Activated T-helper 1 cell treated with anti-CD3 and anti-CD28 coated beads, Interleukin-2, amount 50 U/mL, for 16 hours (primary cell): ENCODE data around the gene ME2.
"Not testable (repeated sequence)": the region's sequence is repeated elsewhere in the genome, so short reads cannot be mapped to it uniquely, and the experiment has no call there.

Experiments used
- DNase-seq, 2 donors: peaks; one replicate each; pipeline ENCODE4 v3.0.0-alpha.2; 2020; ENCODE audit warnings: low read depth in 1 of 2, low spot score in 1 of 2

ME2 gene

GRCh38 chr18:50878345-50879301, at the start of gene ME2:
TSS of gene ME2 (plus strand) at chr18:50879118. CDS start at chr18:50895821, 16,703 bp downstream.
- DNase-seq: peak; percentile 80 to 85

DNA sequence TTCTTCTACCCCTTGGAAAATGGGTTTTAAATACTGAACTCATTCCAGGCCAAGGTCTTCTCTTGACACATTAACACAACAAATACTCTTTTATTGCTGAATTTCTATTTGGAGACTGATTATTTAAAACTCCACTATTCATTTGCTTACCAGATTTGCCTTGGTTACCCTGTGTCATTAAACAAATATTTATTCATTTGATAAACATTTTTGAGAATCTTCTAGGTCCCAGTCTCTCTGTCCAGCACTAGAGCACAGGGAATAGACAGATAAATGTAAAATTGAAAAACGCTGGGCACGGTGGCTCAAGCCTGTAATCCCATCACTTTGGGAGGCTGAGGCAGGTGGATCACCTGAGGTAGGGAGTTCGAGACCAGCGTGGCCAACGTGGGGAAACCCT, 49.3 kb upstream of the ME2 start:
- DNase-seq: no peak

- no peak for DNase-seq
These were observed 48.4 kb upstream of the ME2 start for GRCh38 chr18:50830544-50830943.

- no peak for DNase-seq
These were observed 46.2 kb upstream of the ME2 start for GRCh38 chr18:50832754-50833153.

- DNase-seq: not testable (repeated sequence)
These were observed 45.4 kb upstream of the ME2 start for GRCh38 chr18:50833496-50833895.

- no peak for DNase-seq
These were observed 42.4 kb upstream of the ME2 start for GRCh38 chr18:50836521-50836957.

- DNase-seq: no peak
These were observed 39.6 kb upstream of the ME2 start for GRCh38 chr18:50839341-50839740.

DNA sequence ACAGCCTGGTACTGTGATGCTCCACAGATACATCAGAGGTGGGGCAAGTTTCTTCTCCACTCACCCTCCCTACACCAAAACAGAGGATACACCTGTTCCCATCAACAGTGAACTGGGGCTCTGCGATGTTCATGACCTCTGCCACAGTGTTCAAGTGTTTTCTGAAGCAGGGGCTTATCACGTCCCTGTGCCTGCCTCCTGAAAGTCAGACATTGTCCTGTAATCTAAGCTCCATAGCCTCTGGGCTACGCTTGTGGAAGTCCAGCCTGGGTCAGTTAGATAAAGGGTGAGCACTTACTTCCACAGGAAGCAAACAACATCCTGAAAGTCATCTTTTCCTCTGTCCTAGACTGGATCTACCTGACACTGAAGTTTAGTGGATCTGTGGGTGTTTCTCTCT, 38.9 kb upstream of the ME2 start:
- DNase-seq: no peak

DNA sequence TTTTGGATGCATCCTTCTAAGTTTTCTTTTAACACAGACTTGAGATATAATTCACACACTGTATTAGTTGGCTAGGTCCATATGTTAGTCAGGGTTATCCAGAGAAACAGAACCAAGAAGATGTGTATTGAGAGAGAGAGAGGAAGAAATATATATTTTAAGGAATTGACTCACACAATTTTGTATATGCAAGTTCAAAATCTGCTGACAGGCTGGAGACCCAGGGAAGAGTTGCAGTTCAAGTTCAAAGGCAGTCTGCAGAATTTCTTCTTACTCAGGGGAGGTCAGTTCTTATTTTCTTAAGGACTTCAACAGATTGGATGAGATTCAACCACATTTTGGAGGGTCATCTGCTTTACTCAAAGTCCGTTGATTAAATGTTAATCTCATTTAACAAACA, 36.1 kb upstream of the ME2 start:
- DNase-seq: no peak

- DNase-seq: no peak
These were observed 34.4 kb upstream of the ME2 start for GRCh38 chr18:50844554-50844953.

DNA sequence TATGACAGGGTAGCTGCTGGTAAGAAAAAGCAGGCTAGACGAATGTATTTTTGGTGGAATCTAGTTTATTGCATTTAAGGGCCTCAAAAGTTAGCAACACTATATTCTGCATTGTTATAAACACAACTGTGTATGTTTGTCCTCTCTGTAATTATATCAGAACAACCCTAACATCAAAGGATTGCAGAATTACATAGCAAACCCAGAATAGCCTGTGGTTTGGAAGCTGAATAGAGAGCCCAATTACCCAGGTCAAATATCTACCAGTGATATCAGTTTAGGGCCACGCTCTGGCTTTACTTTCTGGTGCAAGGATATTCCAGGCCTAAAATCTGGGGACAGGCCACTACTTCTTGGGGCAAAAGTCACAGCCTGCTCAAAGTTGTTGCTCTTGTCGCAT, 34.0 kb upstream of the ME2 start:
- no peak for DNase-seq

GRCh38 chr18:50847192-50847591, 31.7 kb upstream of the ME2 start:
- DNase-seq: no peak

GRCh38 chr18:50848061-50848551, 30.8 kb upstream of the ME2 start:
- DNase-seq: no peak

DNA sequence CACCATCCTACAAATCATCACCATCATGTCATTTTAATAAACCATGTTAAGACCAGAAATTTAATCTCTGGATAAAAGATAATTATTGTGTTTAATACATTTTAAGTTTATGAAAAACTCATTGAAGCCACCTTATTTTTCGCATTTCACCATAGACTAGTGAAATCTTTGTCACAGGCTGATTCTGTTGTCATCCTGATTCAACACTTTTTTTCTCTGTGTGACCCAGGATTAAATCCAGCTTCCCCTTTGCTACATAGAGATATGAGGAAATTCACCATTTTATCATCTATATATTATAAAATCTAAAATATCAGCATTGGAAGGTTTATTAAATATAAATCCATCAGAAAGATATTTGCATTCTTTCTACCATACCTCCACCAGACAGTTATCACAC, 29.9 kb upstream of the ME2 start:
- DNase-seq: no peak

DNA sequence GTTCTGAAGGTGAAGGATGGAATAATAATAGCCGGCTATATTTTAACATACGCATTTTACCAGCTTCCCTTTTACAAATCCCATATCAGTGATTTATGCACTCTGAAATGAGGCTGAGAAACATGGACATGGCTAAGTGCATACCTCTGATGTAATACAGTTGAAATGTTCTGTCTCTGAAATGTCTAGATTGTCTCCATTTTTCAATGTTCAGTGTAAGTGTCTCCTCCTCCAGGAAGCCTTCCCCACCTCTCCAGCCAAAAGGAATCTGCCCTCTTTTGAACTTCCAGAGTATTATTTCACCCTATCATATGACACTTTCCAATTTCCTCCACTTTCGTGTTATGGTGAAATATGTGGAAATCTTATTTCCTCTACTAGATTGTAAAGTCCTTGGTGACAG, 29.5 kb upstream of the ME2 start:
- no peak for DNase-seq

- DNase-seq: no peak
These were observed 28.4 kb upstream of the ME2 start for GRCh38 chr18:50850307-50851065.

GRCh38 chr18:50853863-50854271, 25.1 kb upstream of the ME2 start:
- DNase-seq: no peak

DNA sequence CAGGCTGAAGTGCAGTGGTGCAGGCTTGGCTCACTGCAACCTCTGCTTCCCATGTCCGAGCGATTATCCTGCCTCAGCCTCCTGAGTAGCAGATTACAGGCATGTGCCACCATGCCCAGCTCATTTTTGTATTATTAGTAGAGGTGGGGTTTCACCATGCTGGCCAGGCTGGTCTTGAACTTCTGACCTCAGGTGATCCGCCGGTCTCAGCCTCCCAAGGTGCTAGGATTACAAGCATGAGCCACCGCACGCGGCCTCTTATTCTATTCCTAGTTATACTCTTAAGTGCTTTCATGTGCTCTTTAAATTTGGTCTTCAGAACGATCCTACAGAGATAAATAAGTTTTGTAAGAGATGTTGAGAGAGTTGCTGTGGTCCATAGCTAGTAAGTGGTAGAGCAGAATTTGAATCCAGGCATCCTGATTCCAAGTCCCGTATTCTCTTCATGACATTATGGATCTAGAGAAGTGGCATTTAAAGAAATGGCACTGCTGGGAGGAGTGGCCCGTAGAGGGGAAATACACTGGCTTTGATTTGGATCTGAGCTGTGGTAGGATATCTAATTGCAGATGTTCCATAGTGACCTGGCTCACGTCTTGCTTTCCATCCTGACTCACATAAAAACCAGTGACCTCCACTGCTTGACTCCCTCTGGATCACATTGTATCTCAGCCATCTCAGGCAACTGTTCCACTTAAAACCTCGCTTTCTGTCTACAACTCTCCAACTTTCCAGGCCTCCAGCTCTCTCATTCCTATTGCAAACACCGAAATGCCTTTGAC, 22.8 kb upstream of the ME2 start:
- DNase-seq: no peak

GRCh38 chr18:50857166-50857565, 21.8 kb upstream of the ME2 start:
- not testable (repeated sequence) for DNase-seq

DNA sequence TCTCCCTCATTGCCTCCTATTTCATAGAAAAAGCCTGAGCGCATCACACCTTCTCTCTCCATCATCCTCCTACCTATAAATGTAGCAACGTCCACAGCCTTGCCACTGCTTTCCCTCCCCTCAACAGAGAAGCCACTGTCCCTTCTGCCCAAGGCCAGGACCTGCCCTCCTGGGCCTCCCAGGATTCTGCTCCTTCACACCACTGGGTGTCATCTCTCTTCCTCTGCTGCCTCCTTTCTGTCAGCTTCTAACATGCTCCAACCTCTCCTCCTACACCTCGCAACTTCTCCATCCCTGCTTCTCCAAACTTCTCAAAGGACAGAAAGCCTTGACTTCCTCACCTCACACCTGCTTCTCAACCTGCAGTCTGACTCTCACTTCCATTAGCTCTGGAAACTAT, 21.2 kb upstream of the ME2 start:
- no peak for DNase-seq
